Liver (tissue), 9 donors: ENCODE results near the gene COPE. TPM values are rescaled to one million over a fixed set of nuclear protein-coding genes. Genes with fewer than 3 reads are reported as not detected.

Source experiments
- DNase-seq: peaks from one replicate; pipeline ENCODE4 v3.0.0-alpha.2; 2017; ENCODE audit warnings: low spot score
- H3K27ac ChIP-seq, 2 donors: one replicate each; pipeline ENCODE4 v1.7.0; 2013; ENCODE audit warnings: inconsistent platforms in 2 of 2, low read length in 2 of 2, control low read depth in 1 of 2, low read depth in 1 of 2, mild to moderate bottlenecking in 1 of 2
- H3K27me3 ChIP-seq, 4 donors: one replicate each; pipeline versions ENCODE4 v1.6.1 to v1.7.0; 2013; ENCODE audit warnings: low read length in 3 of 4, inconsistent platforms in 1 of 4, mild to moderate bottlenecking in 1 of 4, moderate library complexity in 1 of 4; ENCODE audit not compliant: control insufficient read depth in 4 of 4, insufficient read depth in 4 of 4
- H3K36me3 ChIP-seq, 4 donors: one replicate each; pipeline versions ENCODE4 v1.6.1 to v1.7.0; 2013; ENCODE audit warnings: low read length in 3 of 4, mild to moderate bottlenecking in 3 of 4, low read depth in 1 of 4, moderate library complexity in 1 of 4; ENCODE audit not compliant: control insufficient read depth in 4 of 4, insufficient read depth in 3 of 4
- H3K4me1 ChIP-seq, 4 donors: one replicate each; pipeline versions ENCODE4 v1.6.1 to v1.7.0; 2013; ENCODE audit warnings: low read length in 3 of 4, mild to moderate bottlenecking in 3 of 4, moderate library complexity in 1 of 4; ENCODE audit not compliant: control insufficient read depth in 4 of 4, insufficient read depth in 4 of 4
- H3K4me3 ChIP-seq, 3 donors: one replicate each; pipeline versions ENCODE4 v1.6.1 to v1.7.0; 2013; ENCODE audit warnings: low read length in 3 of 3, control low read depth in 1 of 3, low read depth in 1 of 3, mild to moderate bottlenecking in 1 of 3
- H3K9ac ChIP-seq, 2 donors: one replicate each; pipeline ENCODE4 v1.7.0; 2013; ENCODE audit warnings: low read length in 2 of 2, mild to moderate bottlenecking in 2 of 2, moderate library complexity in 2 of 2, control low read depth in 1 of 2, low read depth in 1 of 2
- H3K9me3 ChIP-seq, 4 donors: one replicate each; pipeline versions ENCODE4 v1.6.1 to v1.7.0; 2013; ENCODE audit warnings: low read length in 3 of 4; ENCODE audit not compliant: control insufficient read depth in 4 of 4
- ATF3 ChIP-seq: IDR thresholded peaks from 2 replicates; pipeline ENCODE4 v1.6.1; 2016; ENCODE audit warnings: antibody characterized with exemption
- EGR1 ChIP-seq, 2 donors: IDR thresholded peaks; 2 replicates each; pipeline ENCODE4 v1.6.1; 2016 to 2018; ENCODE audit warnings: antibody characterized with exemption in 2 of 2, low read depth in 2 of 2
- FOXA1 ChIP-seq: IDR thresholded peaks from 2 replicates; pipeline ENCODE4 v1.6.1; 2016; ENCODE audit warnings: antibody characterized with exemption
- FOXA2 ChIP-seq: IDR thresholded peaks from 2 replicates; pipeline ENCODE4 v1.6.1; 2016; ENCODE audit warnings: antibody characterized with exemption
- GABPA ChIP-seq, 2 donors: IDR thresholded peaks in 1 of 2; conservative IDR thresholded peaks in 1 of 2; 2 replicates each; pipeline ENCODE4 v1.6.1; 2016; ENCODE audit warnings: antibody characterized with exemption in 2 of 2, mild to moderate bottlenecking in 1 of 2, moderate library complexity in 1 of 2
- HNF4A ChIP-seq, 2 donors: conservative IDR thresholded peaks; 2 replicates each; pipeline ENCODE4 v1.6.1; 2016; ENCODE audit warnings: antibody characterized with exemption in 2 of 2, mild to moderate bottlenecking in 2 of 2
- HNF4G ChIP-seq: IDR thresholded peaks from 2 replicates; pipeline ENCODE4 v1.6.1; 2016; ENCODE audit warnings: antibody characterized with exemption
- JUND ChIP-seq, 2 donors: IDR thresholded peaks; 2 replicates each; pipeline ENCODE4 v1.6.1; 2016; ENCODE audit warnings: antibody characterized with exemption in 2 of 2
- RXRA ChIP-seq, 2 donors: IDR thresholded peaks; 2 replicates each; pipeline ENCODE4 v1.6.1; 2017 to 2018; ENCODE audit warnings: antibody characterized with exemption in 2 of 2, mild to moderate bottlenecking in 1 of 2
- SP1 ChIP-seq: IDR thresholded peaks from 2 replicates; pipeline ENCODE4 v1.6.1; 2018; ENCODE audit warnings: antibody characterized with exemption, mild to moderate bottlenecking
- TAF1 ChIP-seq: conservative IDR thresholded peaks from 2 replicates; pipeline ENCODE4 v1.6.1; 2016; ENCODE audit warnings: antibody characterized with exemption, mild to moderate bottlenecking
- YY1 ChIP-seq: IDR thresholded peaks from 2 replicates; pipeline ENCODE4 v1.6.1; 2016; ENCODE audit warnings: antibody characterized with exemption, mild to moderate bottlenecking
- ZBTB33 ChIP-seq: IDR thresholded peaks from 2 replicates; pipeline ENCODE4 v1.6.1; 2016; ENCODE audit warnings: antibody characterized with exemption
- WGBS: extraction: QIAGEN DNeasy Blood & Tissue Kit; methylation state at CpG from one replicate; pipeline ENCODE4 v1.1.7; 2013; 5-methylcytosine and 5-hydroxymethylcytosine counted together
- polyA plus RNA-seq, 2 donors: library from polyadenylated mRNA; stranded (reverse) in 1 of 2; unstranded in 1 of 2; fragments of 200-250 nt in 1 of 2; fragments of >200 nt in 1 of 2; fragmentation: Nextera tagmentation in 1 of 2; extraction: Ambion mirVana in 1 of 2; gene quantifications; one replicate each; pipeline versions ENCODE4 v1.2.1 to v1.2.3, GENCODE V29; 2013 to 2015
- total RNA-seq, 2 donors: library from RNA; depleted of rRNA; stranded (reverse); fragments of >200 nt; gene quantifications; one replicate each; pipeline ENCODE4 v1.2.3, GENCODE V29; 2014
- TF ChIP-seq, protein P1 (sequence below): IDR thresholded peaks from 2 replicates; pipeline ENCODE4 v1.6.1; 2016; ENCODE audit warnings: antibody characterized with exemption
- TF ChIP-seq, protein P2 (sequence below): fragments of 150-350 bp; IDR thresholded peaks from 2 replicates; pipeline ENCODE4 v1.5.1; 2017; ENCODE audit warnings: improper control_type of control experiment, low read depth, low read length; ENCODE audit not compliant: missing input control
- donor health status: healthy.
- donor health status: healthy.
- donor health status: healthy.
- donor health status: healthy.
- donor health status: healthy.

Gene COPE
- total and polyA plus RNA-seq, 4 donors: 103 to 204 (median 142) TPM

GRCh38 chr19:18862976-18863842, 56.0 kb downstream of the COPE start:
- no peak overlapping the region for H3K27ac ChIP-seq
- no peak for DNase-seq
- H3K9ac ChIP-seq: no peak overlapping the region
- H3K9me3 ChIP-seq: no peaks in the 10 kb centered on the region
- 91% methylated on average over 33 of the region's 33 CpGs for WGBS
- H3K36me3 ChIP-seq: peaks cover 37 to 94% (median 49%) of the 10 kb centered on the region in 4 donors
- no peak overlapping the region for H3K4me3 ChIP-seq
- TF ChIP-seq, protein P1, sequence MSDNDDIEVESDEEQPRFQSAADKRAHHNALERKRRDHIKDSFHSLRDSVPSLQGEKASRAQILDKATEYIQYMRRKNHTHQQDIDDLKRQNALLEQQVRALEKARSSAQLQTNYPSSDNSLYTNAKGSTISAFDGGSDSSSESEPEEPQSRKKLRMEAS: no peak
- no peak for TF ChIP-seq SP1
- no peak for TF ChIP-seq ZBTB33
- no peak for TF ChIP-seq ATF3
- no peaks in the 10 kb centered on the region for H3K27me3 ChIP-seq
- peaks cover 0 to 10% (median under 1%) of the 10 kb centered on the region in 4 donors for H3K4me1 ChIP-seq

DNA sequence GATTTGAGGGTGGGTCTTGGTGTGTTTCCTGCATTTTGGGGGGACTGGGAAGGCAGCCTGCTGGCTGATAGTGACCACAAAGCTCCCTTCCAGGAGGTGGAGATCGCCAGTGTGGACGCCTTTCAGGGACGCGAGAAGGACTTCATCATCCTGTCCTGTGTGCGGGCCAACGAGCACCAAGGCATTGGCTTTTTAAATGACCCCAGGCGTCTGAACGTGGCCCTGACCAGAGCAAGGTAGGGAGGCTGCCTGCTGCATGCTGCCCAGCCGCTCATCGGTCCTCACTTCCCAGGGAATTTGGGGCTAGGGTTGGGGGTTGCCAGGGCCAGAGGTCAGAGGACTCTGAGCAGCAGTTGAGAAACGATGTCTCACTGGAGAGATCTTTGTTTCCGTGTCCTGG, 57.3 kb downstream of the COPE start:
- Histone ChIP-seq H3K4me3 (no peak overlapping the region), H3K9me3 (no peaks in the 10 kb centered on the region), H3K27me3 (no peaks in the 10 kb centered on the region), H3K27ac (no peak overlapping the region), H3K36me3 (peaks cover 38 to 98% (median 53%) of the 10 kb centered on the region in 4 donors), H3K9ac (no peak overlapping the region), H3K4me1 (peaks cover 0 to 9% (median 0%) of the 10 kb centered on the region in 4 donors)
- 95% methylated on average over 12 of the region's 12 CpGs for WGBS
- TF ChIP-seq GABPA (IDR thresholded peaks at IDR 0.05 in 1 of 2, conservative IDR thresholded peaks at IDR 0.05 in 1 of 2): no peak
- no peak for TF ChIP-seq RXRA (IDR thresholded peaks at IDR 0.05)
- TF ChIP-seq TAF1: no peak
- TF ChIP-seq FOXA1: no peak
- TF ChIP-seq, protein P2, sequence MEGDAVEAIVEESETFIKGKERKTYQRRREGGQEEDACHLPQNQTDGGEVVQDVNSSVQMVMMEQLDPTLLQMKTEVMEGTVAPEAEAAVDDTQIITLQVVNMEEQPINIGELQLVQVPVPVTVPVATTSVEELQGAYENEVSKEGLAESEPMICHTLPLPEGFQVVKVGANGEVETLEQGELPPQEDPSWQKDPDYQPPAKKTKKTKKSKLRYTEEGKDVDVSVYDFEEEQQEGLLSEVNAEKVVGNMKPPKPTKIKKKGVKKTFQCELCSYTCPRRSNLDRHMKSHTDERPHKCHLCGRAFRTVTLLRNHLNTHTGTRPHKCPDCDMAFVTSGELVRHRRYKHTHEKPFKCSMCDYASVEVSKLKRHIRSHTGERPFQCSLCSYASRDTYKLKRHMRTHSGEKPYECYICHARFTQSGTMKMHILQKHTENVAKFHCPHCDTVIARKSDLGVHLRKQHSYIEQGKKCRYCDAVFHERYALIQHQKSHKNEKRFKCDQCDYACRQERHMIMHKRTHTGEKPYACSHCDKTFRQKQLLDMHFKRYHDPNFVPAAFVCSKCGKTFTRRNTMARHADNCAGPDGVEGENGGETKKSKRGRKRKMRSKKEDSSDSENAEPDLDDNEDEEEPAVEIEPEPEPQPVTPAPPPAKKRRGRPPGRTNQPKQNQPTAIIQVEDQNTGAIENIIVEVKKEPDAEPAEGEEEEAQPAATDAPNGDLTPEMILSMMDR: no peak
- no peak for TF ChIP-seq SP1
- no peak for TF ChIP-seq HNF4G
- TF ChIP-seq JUND (IDR thresholded peaks at IDR 0.05): no peak
- TF ChIP-seq EGR1 (IDR thresholded peaks at IDR 0.05; ENCODE audit: low read depth in 2 of 2): no peak
- no peak for TF ChIP-seq HNF4A (conservative IDR thresholded peaks at IDR 0.05)
- no peak for TF ChIP-seq ATF3
- no peak for TF ChIP-seq ZBTB33
- TF ChIP-seq YY1: no peak
- TF ChIP-seq FOXA2: no peak
- no peak for DNase-seq
